ENCODE results near the gene TMA7. TPM values are rescaled to one million over a fixed set of nuclear protein-coding genes. Genes with fewer than 3 reads are reported as not detected.

Gene TMA7
- total and polyA plus RNA-seq, 2 of the 13 experiments (the other 11 are each of a cell fraction or from before 2014, with no cell fraction given), result 100 to 486 TPM

- TF ChIP-seq ARNTL (CRISPR knock-in tag; IDR thresholded peaks at IDR 0.05), result peak; percentile 95
- TF ChIP-seq ATRX (CRISPR knock-in tag; IDR thresholded peaks at IDR 0.05; ENCODE audit: borderline replicate concordance), result no peak
- TF ChIP-seq SNAPC2 (CRISPR knock-in tag; IDR thresholded peaks at IDR 0.05), result peak; percentile 74; the same call in 1 of the 2 replicates
- peak; percentile 64 for TF ChIP-seq PHF20 (CRISPR knock-in tag; IDR thresholded peaks at IDR 0.05)
- no peak for TF ChIP-seq ZNF703 (CRISPR knock-in tag; IDR thresholded peaks at IDR 0.05; ENCODE audit: borderline replicate concordance)
- TF ChIP-seq ZNF180 (CRISPR knock-in tag; IDR thresholded peaks at IDR 0.05; ENCODE audit: borderline replicate concordance, low read depth), result no peak
- TF ChIP-seq ESRRA (CRISPR knock-in tag; IDR thresholded peaks at IDR 0.05; ENCODE audit: low read depth), result peak; percentile 90
- TF ChIP-seq TIGD3 (CRISPR knock-in tag; IDR thresholded peaks at IDR 0.05; ENCODE audit: borderline replicate concordance), result 0 out of 2 replicates have a peak, but pooled peaks have one; percentile 25
- 0 out of 2 replicates have a peak, but pooled peaks have one; percentile 18 for TF ChIP-seq SP2 (CRISPR knock-in tag; IDR thresholded peaks at IDR 0.05)
- TF ChIP-seq HINFP (CRISPR knock-in tag; IDR thresholded peaks at IDR 0.05; ENCODE audit: low read depth), result peak; percentile 92; the same call in 1 of the 2 replicates
- peak; percentile 83 for TF ChIP-seq RBM39 (IDR thresholded peaks at IDR 0.05; ENCODE audit: low read depth, low read length, poor library complexity, severe bottlenecking)
- TF ChIP-seq CHD2 (IDR thresholded peaks at IDR 0.05; ENCODE audit: low read depth, low read length), result no peak; the same call in 1 of the 2 replicates
- no peak for TF ChIP-seq U2AF1 (optimal IDR thresholded peaks at IDR 0.05; ENCODE audit: low read depth, low read length)
- TF ChIP-seq SATB2 (CRISPR knock-in tag; IDR thresholded peaks at IDR 0.05), result no peak
- TF ChIP-seq FOSL2 (CRISPR knock-in tag; IDR thresholded peaks at IDR 0.05), result peak; percentile 78
- no peak for TF ChIP-seq ZNF549 (CRISPR knock-in tag; IDR thresholded peaks at IDR 0.05)
- peak; percentile 83 for TF ChIP-seq BRD4 (CRISPR knock-in tag; IDR thresholded peaks at IDR 0.05)
- TF ChIP-seq MAFF (IDR thresholded peaks at IDR 0.05; ENCODE audit: low read depth, low read length), result no peak
- no peak for TF ChIP-seq CBX2 (IDR thresholded peaks at IDR 0.05; ENCODE audit: low read depth, low read length)
- TF ChIP-seq CBX2 (CRISPR knock-in tag; IDR thresholded peaks at IDR 0.05; ENCODE audit: low read depth), result no peak
- peak; percentile 58; the same call in 1 of the 2 replicates for TF ChIP-seq HHEX (CRISPR knock-in tag; IDR thresholded peaks at IDR 0.05)
- TF ChIP-seq ZNF512 (CRISPR knock-in tag; IDR thresholded peaks at IDR 0.05), result no peak
- peak; percentile 24 for TF ChIP-seq AGO2 (optimal IDR thresholded peaks at IDR 0.05; ENCODE audit: low read depth, low read length)
- TF ChIP-seq ZNF362 (CRISPR knock-in tag; IDR thresholded peaks at IDR 0.05; ENCODE audit: borderline replicate concordance), result peak; percentile 57; the same call in 1 of the 2 replicates
Observed at GRCh38 chr3:48429960-48430707, 9.9 kb upstream of the TMA7 start, which contains the start of gene PLXNB1 (continued).
